Activated CD8-positive, alpha-beta memory T cell treated with anti-CD3 and anti-CD28 coated beads for 4 hours (primary cell): ENCODE results near the gene LENEP.
A peak's percentile ranks its signal among the peaks of the same experiment; 100 is the strongest.

Experiments used
- DNase-seq, 2 donors: peaks; one replicate each; pipeline ENCODE4 v3.0.0-alpha.2; 2020; ENCODE audit warnings: low read depth in 2 of 2

The LENEP gene, protein sequence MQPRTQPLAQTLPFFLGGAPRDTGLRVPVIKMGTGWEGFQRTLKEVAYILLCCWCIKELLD

DNA sequence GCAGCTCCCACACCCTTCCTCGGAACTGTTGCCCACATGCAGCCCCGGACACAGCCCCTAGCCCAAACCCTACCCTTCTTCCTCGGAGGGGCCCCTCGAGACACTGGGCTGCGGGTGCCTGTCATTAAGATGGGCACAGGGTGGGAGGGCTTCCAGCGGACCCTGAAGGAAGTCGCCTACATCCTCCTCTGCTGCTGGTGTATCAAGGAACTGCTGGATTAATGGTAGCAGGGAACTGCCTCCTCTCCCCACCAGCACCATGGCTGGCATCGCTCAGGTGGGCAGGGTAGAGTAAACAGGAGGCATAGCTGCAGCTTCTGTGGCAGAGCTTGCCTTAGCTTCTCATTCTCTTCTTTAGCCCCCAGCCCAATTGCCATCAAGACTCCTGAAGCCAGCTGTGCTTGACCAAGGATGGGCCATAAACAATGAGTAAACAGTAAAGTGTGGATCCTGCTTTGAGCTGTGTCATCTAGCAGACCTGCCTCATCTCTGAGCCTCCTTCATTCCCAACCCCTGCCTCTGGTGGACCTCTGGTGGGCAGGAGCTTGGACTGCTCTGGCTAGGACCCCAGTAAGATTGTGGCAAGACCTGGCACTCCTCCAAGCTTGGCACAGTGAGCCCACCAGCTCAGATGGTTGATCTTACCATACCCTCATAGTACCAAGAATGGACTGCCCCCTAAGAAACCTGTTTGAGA lies at the start of gene LENEP:
Gene LENEP, plus strand, starts transcription at position 15 of the 697 bp plus-strand sequence. Its CDS starts 22 bp downstream, at position 37.
- DNase-seq: no peak

DNA sequence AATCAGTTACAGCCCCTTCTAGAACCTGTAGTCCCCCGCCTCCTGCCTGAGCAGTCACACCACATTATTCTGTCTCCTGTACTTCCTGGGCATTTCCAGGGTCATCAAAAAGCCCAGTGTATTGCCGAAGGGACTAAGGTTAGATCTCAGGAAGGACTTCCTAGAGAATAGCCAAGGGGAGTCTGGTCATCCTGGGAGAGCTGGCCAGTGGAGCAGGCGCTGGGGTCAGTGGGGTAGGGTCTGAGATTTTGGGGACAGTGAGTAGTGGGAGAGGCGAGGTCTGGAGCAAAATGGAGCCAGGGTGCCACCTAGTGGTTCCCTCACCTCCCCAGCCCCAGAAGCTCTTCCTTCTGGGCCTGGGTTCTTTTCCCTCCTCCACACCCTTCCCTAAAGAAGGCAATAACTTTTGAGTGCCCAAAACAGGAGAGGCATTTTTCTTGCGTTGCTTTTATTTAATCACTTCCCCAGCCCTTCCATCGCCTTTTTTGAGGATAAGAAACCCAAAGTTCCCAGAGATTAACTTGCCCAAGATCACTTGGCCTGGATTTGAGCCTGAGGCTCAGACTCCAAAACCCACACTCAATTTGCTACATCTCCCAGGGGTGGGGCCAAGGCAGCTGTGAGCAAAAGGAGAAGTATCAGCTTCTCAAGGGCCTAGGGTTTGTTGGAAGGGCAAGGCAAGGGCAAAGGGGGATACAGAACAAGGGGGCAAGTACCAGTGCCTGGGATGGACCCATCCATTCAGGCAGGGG lies 49.6 kb upstream of the LENEP start:
- no peak for DNase-seq

DNA sequence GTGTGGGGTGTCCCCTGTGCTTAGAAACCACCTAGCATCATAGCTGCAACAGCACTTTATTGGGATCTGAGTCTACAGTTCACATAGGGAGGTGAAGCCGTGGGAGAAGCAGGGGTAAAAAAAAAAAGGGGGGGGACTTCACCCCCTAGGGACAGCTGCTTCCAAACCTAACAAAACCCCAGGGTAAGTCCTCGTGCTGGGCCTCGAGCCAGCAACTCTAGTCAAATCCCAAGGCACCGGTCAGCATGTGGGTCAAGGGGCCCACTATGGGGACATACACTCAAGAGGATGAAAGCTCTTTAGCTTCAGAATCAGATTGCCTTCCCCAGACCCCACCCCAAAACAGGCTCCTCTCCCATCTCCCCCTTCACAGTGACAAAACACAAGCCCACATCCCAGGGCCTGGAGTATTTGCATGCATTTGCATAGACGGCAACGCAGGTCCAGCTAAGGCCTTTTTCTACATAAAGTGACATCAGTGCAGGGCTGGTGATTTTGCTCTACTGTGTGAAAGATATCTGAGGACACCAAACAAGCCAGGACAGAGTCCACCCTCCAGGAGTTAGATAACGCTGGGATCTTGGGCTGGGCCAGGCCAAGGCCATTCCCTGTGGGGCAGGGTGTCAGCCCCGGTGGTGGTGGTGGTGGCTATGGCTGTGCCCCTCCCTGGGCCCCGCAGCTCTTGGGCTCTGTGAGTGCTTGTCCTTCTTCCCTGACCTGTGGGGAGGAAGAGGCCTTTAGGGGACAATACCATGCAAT lies 48.8 kb upstream of the LENEP start:
- DNase-seq: no peak

DNA sequence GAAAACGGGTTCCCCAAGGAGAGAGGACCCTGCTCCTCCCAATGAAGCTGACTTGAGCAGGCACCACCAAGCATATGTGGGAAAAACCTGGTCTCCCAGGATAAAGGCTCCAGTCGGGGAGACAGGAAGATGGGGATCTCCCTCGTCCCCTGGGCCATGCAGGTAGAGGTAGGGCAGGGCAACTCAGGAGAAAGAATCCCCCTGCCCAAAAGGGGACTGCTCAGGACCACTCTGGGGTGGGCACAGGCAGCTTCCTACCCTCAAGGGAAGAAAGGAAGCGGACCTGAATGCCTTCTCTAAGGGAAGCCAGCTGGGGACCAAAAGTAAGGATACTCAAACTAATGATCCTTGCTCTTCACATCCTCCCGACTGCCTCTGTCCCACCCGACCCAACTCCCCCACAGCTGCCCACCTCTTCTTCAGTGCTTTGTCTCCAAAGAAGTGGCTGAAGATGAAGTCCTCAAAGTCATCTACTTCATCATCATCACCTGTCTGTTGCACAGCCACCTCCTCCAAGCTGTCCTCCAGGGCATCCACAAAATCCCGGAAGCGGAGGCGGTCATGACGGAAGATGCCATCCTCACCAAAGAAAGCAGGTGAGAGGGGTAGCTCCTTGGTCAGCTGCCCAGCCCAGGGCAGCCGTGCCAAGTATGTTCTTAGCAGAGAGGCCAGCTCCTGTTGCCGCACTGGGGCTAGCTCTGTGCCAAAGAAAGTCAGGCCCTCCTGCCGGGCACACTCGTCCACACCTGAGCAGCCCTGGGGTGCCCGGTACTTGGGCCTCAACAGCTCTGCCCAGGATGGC lies 48.0 kb upstream of the LENEP start:
- no peak for DNase-seq

DNA sequence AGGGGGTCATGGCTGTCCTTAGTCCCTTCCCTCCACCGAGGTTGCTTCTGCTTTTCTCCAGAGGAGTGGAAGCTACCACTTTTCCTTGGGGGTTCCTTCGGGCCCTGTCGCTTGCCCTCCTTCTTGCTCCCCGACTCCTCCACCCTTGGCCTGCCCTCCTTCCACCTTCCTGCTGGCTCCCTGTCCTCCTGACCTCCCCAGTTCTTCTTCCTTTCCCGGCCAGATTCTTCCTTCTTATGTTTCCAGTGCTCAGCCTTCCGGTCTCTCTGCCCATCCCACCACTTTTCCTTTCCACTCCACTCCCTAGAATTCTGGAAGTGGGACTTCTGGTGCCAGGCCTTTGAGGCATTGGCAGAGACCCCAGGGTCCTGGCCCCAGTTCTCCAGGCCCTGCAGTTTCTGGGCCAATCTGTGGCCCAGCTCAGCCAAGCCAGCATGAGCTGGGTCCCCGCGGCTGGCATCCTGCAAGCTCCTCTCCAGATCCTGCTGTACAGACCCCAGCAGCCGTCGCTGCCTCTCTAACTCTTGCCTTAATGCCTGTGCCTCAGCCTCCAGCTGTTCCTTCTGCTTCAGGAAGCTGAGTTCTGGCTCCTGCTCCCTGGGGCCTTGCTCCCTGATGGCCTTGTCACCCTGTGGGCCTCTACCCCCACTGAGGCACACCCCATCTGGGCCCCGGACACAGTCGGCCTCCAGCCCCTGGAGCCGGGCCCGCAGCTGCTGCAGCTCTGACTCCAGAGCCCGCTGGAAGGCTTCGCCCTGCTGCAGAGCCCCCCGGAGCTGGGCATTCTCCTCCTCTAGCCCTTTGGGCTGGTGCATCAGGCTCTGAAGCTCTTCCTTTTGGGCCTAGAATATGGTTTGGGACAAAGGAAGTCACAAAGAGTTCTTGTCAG lies 47.2 kb upstream of the LENEP start:
- no peak for DNase-seq

DNA sequence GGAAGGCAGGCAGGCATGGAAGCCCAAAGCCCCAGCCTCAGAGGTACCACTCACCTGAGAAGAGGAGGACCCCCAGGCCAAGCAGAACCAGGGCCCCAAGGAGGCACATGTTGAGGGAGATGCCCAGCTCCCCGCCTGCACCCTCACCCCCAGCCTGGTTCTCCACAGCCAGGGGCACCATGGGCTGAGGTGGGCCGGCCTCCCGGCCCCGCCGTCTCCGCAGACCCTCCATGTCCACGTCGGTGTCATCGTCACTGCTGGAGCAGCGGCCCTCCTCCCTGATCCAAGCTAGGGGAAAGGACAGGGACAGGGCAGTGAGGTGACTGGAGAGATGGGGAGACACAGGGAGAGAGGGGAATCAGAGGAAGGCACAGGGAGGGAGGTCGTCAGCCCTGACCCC lies 45.3 kb upstream of the LENEP start:
- DNase-seq: no peak

DNA sequence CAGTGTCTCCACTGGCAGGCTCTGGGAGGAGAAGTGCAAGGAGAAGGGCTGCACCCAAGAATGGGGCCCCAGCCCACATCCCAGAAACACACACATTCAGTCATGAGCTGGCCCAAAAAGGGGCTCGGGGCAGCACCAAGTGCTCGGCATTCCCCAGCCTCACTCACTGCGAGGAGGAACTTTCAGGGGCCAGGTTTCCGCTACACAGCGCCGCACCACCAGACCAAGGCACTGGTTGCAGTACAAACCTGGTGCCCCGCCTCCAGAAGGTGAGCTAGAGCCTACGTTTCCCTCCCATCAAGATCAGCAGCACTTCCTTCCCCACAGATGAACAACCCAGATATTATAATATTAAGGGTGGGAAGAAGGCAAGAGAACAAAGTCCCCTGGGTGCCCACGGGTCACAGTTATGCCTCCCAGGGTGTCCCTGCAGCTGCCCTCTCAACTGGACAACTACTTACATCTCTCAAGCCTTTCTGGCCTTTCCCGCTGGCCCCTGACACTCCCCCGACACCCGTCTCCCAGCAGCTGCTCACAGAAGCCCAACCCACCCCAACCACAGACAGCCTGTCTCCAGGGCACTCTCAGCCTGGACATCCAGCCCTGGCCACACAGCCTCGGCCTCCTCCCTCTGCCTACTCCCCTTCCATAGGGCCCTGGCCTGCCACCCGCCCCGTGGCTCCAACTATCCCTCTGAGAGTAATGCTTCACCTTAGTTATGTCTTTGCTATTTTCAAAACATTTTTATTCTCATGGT lies 41.3 kb upstream of the LENEP start:
- no peak for DNase-seq

DNA sequence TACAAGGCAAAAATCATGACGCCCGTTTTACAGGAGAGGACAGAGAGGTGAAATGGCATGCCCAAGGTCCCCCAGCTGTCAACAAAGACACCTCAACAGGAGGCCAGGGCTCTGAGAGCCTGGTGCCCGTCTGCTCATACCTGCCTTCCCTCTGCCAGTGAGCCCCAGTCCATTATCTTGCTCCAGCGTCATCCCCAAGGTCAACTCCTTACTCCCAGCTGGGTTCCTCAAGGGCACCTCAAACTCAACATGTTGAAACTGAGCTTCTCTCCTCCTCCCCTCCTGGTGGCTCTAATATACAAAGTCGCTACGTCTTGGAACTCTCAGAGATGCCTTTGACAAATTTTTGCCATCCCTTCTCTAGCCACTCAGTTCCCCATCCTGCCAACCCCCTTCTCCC lies 40.7 kb upstream of the LENEP start:
- DNase-seq: no peak

DNA sequence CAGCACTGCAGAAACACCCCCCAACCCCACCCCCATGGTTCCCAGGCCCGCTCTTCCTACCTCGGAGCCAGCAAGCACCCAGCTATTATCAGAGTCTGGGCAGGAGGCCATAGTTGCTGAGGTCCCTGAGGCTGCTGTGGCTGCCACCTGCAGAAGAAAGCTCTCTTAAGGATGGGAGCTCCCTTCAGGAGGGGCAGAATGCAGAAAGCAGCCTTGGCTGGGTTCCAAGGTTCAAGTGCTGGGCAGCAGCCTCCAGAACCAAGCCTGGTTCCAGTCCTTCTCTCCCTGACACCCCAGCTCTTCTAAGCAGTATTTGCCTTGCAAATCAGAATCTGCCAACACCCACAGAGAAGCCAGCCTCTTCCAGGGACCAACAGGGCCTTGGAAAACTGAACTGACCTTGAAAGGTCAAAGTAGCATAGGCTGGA lies 39.8 kb upstream of the LENEP start:
- DNase-seq: no peak

DNA sequence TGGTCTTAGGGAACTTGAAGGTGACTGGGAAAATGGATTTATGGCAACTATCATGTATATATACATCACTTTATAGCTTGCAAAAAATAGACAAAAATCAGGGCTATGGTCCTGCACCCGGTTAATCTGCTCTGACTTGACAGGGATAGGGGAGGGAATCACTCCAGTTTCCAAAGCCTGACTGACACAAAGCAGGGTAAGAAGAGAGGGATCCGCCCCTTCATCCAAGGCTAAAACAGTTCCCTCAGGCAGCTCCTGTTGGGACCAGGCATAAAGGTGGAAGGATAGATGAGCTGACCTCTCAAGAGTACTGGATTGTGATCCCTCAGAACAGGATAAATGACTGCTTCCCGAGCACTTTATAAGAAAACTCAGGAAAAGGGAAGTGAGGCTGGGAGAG lies 38.8 kb upstream of the LENEP start:
- no peak for DNase-seq

DNA sequence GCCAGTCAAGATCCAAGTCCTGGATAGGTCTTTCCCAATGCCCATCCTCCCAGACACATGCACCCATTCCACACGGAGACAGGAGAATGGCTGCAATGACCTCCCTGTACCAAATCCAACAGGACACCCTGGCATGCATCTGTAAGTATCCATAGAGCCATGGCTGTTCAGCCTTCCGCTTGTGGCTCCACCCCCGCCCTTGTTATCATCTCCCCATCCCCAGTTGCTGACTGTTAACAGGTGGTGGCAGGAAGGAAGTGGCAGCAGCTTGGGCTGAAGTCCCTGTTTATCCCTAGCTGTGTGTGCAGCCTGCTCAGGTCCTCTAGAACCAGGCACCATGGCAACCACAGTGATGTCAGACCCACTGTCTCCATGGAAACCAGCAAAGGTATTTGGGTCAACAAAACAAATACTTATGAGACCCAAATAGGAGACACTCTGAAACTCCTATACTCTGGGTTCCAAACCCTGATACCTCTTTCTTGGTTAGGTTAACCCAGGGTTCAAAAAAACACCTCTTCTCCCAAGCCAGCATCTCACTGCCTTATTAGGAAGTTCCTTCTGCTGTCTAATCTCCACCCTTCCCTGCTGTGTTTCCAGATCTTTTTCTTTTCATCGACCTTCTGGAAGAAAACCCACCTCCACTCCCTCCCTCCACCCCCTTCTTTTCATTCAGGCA lies 38.2 kb upstream of the LENEP start:
- DNase-seq: peak; percentile 57 to 72

DNA sequence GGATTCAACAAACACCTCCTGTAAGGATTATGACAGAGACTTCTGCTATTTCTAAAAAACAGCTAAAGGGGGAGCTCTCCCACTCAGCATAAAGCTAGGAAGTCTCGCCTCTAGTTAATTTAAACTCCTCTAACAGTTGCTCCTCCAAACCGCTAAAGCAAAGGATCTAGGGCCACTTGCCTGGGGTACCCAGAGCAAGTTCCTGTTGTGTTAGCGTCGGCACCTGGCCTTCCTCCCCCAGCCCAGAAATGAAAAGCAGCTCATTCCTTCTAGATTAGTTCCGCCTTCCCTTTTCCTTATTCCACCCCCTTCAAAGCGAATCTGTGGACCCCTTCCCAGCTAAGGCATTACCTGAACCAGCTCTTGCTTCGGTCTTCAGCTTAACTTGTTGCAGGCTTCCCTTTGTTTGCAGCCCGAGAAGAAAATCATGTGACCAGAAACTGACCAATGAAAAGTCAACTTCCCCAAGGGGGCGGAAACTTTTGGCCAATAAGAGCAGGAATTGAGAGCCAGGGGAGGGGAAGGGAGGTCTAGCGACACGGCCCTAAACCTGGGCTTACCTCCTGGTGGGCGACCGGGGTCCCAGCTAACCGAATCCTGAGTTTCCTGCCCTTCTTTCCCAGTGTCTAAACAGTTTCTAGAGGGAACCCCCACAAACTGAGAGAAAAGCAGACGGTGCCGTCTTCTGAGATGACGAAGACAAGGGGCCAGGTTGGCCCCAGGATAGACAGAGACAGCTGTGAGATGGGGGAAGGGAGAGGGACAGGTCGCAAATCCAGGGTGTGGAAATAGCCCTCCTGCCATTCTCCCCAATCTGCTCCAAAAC lies 37.5 kb upstream of the LENEP start, which contains the start of gene PBXIP1:
Gene PBXIP1, minus strand, starts transcription at position 382 of the 826 bp plus-strand sequence. CDS start 2,378 bp downstream, outside the sequence.
- DNase-seq: peak; percentile 50 to 64

DNA sequence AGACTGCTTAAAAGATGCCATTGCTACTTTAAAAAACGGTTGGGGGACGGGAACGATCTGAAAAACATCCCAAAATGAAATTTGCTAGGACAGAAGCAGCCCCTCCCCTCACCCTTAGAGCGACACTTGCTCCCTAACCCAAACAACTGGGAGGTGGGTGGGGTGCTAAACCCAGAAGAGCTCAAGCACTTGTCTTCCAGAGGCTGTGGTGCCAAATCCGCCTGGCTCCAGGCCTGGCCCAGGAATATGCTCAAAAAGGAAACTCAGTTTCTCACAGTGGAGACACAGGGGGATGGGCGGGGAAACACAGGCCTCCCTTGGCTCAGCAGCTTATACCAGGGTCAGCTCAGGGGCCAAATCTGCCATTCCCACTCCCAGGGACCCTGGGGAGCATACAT lies 36.8 kb upstream of the LENEP start:
- DNase-seq: no peak

DNA sequence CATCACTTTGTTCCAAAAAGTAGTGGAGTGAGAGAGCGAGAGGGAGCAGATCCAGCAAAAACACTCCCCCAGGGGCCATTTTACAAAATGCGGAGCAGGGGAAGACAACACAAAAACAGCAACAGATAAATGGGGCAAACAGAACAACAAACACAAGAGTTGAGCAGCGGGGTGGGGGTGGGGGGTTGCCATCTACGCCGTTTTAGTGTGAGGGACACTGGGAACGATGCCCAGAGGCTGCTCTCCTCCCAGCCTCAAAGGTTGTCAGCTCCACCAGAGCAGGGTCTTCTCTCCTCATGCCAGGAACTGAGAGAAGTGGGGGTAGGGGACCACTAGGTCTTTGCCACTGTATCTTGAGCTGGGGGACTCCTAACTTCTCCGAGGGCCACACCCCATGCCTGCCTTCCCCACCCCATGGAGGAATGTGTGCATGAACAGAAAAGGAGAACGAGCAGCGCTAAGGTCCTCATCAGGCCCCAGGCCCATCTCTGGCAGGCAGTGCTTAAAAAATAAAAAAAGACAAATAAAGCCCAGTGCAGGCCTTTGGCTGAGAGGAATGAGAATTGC lies 36.2 kb upstream of the LENEP start:
- no peak for DNase-seq

DNA sequence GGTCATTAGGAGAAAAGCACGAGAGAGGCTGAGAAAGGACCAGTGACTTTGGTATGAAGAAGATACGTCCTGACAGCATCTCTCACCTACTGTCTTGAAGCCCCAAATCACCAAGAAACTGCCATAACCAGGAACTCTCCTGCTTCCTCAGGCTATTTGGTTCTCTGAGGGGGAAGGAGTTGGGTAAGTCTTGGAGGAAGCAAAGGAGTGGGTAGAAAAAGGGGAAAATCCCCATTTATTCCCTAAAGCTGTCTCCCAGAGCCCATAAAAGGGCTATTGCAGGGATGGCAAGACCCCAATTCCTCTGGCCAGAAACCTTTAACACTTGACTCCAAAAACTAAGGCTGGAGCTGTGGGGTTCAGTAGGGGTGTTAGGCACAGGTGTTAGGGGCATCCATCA lies 35.4 kb upstream of the LENEP start:
- no peak for DNase-seq

DNA sequence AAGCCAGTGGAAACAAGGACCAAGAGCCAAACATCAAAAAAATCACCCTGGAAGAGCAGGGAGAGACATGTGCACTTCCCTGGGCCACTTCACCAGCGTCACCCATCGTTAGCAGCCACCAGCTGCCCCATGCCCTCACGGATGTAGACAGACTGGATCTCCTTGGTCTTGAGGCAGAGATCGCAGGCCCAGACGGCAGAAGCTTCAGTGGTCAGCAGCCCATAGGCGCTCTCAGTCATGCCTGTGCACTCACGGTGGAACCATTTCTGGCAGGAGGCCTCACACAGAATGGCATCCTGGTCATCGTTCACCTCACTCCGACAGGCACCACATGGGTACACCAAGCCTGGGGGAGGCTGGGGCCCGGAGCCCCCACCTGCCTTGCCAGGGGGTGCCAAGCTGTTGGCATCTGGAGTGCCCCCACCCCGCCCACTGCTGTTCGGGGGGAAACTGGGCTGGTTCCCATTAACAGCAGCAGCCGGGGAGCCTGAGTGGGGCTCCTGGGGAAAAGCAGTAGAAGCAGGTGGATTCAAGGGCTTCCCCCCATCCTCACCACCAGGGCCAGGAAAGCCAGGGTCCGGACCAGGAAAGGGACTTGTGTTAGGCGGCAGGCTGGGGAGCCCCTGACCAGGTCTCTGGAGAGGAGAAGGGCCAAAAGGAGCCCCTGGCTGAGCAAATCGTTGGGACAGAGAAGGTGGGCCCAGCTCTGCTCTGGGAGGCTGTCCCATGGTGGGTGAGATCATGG lies 34.5 kb upstream of the LENEP start:
- no peak for DNase-seq

DNA sequence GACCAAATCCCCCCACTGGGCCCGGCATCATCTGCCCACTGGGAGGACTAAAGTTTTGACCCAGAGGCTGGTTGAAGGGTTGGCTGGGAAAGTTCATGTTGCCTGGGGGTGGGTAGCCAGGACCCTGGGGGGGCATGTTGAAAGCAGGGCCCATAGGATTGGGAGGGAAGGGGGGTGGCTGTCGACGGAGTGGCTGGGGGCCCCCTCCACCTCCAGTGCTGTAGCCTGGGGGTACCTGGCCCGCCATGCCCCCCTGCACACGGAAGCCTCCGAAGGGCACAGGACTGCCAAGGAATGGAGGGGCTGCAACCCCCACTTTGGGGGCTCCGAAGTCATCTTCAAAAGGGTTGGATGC lies 34.0 kb upstream of the LENEP start:
- no peak for DNase-seq
